H1 (cell line): ENCODE measurements around the gene ASS1. TPM values are rescaled to one million over a fixed set of nuclear protein-coding genes. Genes with fewer than 3 reads are reported as not detected.
A peak's percentile ranks its signal among the peaks of the same experiment; 100 is the strongest.

Experiments
- CTCF ChIA-PET: fragments of 300-600 bp; sonication (Branson Sonifier 250); formaldehyde crosslinking; loops from one replicate; lab custom pipeline; 2021; ENCODE audit not compliant: partially characterized antibody; lab: Charles Lee
- POLR2A ChIA-PET: fragments of 300-600 bp; sonication (Branson Sonifier 250); formaldehyde crosslinking; loops from one replicate; lab custom pipeline; 2021; ENCODE audit warnings: inconsistent platforms; ENCODE audit not compliant: partially characterized antibody; lab: Charles Lee
- DNase-seq, 2 experiments: peaks; one replicate each; pipeline versions ENCODE4 v3.0.0 to v3.0.0-alpha.2; 2010 to 2022; ENCODE audit warnings: low spot score in 2 of 2, low read depth in 1 of 2, mixed read lengths in 1 of 2
- FAIRE-seq: peaks from 2 replicates; lab custom pipeline; 2011; peaks lifted over from hg19 to GRCh38; lab: Jason Lieb, UNC
- H2AFZ ChIP-seq: 2 replicates; pipeline ENCODE4 v1.8.1; 2012; ENCODE audit warnings: low read length, inconsistent platforms
- H2AK5ac ChIP-seq: 2 replicates; pipeline ENCODE4 v1.6.1; 2013; ENCODE audit warnings: low read depth, low read length
- H2BK120ac ChIP-seq: replicated peaks from 2 replicates; pipeline ENCODE3; 2013; ENCODE audit warnings: low read depth, low read length, inconsistent platforms
- H2BK12ac ChIP-seq: 2 replicates; pipeline ENCODE4 v1.6.1; 2013; ENCODE audit warnings: low read depth, low read length
- H2BK15ac ChIP-seq: 2 replicates; pipeline ENCODE4 v1.6.1; 2013; ENCODE audit warnings: low read length
- H2BK20ac ChIP-seq: 2 replicates; pipeline ENCODE4 v1.6.1; 2013; ENCODE audit warnings: low read length
- H2BK5ac ChIP-seq: 2 replicates; pipeline ENCODE4 v1.6.1; 2013; ENCODE audit warnings: low read depth, low read length
- H3K14ac ChIP-seq: 2 replicates; pipeline ENCODE4 v1.6.1; 2013; ENCODE audit warnings: inconsistent platforms; ENCODE audit not compliant: insufficient read length
- H3K18ac ChIP-seq: 2 replicates; pipeline ENCODE4 v1.6.1; 2013; ENCODE audit warnings: low read length; ENCODE audit errors: extremely low read depth
- H3K23ac ChIP-seq: 2 replicates; pipeline ENCODE4 v1.6.1; 2013; ENCODE audit warnings: inconsistent platforms; ENCODE audit not compliant: insufficient read length
- H3K23me2 ChIP-seq: 2 replicates; pipeline ENCODE4 v1.6.1; 2013; ENCODE audit warnings: low read depth, low read length
- H3K27ac ChIP-seq: 2 replicates; pipeline ENCODE4 v1.6.1; 2011; ENCODE audit warnings: low read depth, low read length, inconsistent platforms
- H3K27me3 ChIP-seq, 4 experiments: replicated peaks in 1 of 4; 1 replicate in 1 of 4; 2 replicates in 3 of 4; pipeline versions ENCODE4 v1.6.1 to v1.8.1; 2011 to 2013; ENCODE audit warnings: low read length in 3 of 4, mild to moderate bottlenecking in 3 of 4, inconsistent platforms in 2 of 4, mixed read lengths in 2 of 4, moderate library complexity in 1 of 4; ENCODE audit not compliant: control insufficient read depth in 3 of 4, insufficient read depth in 3 of 4; ENCODE audit errors: extremely low read depth in 1 of 4
- H3K36me3 ChIP-seq, 4 experiments: 2 replicates each; pipeline versions ENCODE4 v1.6.1 to v1.8.1; 2011 to 2013; ENCODE audit warnings: mild to moderate bottlenecking in 4 of 4, low read length in 3 of 4, moderate library complexity in 2 of 4, control low read depth in 1 of 4, inconsistent platforms in 1 of 4; ENCODE audit not compliant: insufficient read depth in 4 of 4, control insufficient read depth in 2 of 4
- H3K4ac ChIP-seq: replicated peaks from 2 replicates; pipeline ENCODE3; 2013; ENCODE audit warnings: low read length, low read depth, mixed read lengths, inconsistent platforms; ENCODE audit not compliant: insufficient read length
- H3K4me1 ChIP-seq, 4 experiments: replicated peaks in 1 of 4; 1 replicate in 1 of 4; 2 replicates in 3 of 4; pipeline versions ENCODE4 v1.6.1 to v1.8.1; 2011 to 2013; ENCODE audit warnings: low read length in 3 of 4, inconsistent platforms in 2 of 4, mixed read lengths in 1 of 4; ENCODE audit not compliant: insufficient read depth in 4 of 4, control insufficient read depth in 3 of 4
- H3K4me2 ChIP-seq, 2 experiments: 2 replicates each; pipeline versions ENCODE4 v1.6.1 to v1.8.1; 2011 to 2013; ENCODE audit warnings: low read depth in 2 of 2, low read length in 2 of 2, control low read depth in 1 of 2, inconsistent platforms in 1 of 2, mild to moderate bottlenecking in 1 of 2; ENCODE audit not compliant: insufficient read depth in 1 of 2
- H3K4me3 ChIP-seq, 4 experiments: fragments of 200-600, 300-600 bp in 1 of 4; sonication (generic), shearing (Covaris generic), sonication (Bioruptor Twin) in 1 of 4; 2 replicates each; pipeline versions ENCODE4 v1.5.1 to v1.8.1; 2011 to 2016; ENCODE audit warnings: low read length in 4 of 4, low read depth in 3 of 4, control low read depth in 2 of 4, inconsistent platforms in 2 of 4, mild to moderate bottlenecking in 2 of 4, mixed read lengths in 1 of 4, moderate library complexity in 1 of 4; ENCODE audit not compliant: insufficient read depth in 2 of 4; ENCODE audit errors: extremely low read depth in 1 of 4
- H3K56ac ChIP-seq: replicated peaks from 2 replicates; pipeline ENCODE3; 2013; ENCODE audit warnings: low read depth, mild to moderate bottlenecking, mixed read lengths, low read length, inconsistent platforms; ENCODE audit not compliant: insufficient read length
- H3K79me1 ChIP-seq: 2 replicates; pipeline ENCODE4 v1.6.1; 2013; ENCODE audit warnings: low read depth, low read length, control low read depth
- H3K79me2 ChIP-seq, 2 experiments: 2 replicates each; pipeline versions ENCODE4 v1.6.1 to v1.8.1; 2012 to 2013; ENCODE audit warnings: low read length in 2 of 2, mild to moderate bottlenecking in 2 of 2, inconsistent platforms in 1 of 2; ENCODE audit not compliant: insufficient read depth in 2 of 2, control insufficient read depth in 1 of 2
- H3K9ac ChIP-seq, 4 experiments: replicated peaks in 1 of 4; 1 replicate in 1 of 4; 2 replicates in 3 of 4; pipeline versions ENCODE4 v1.6.1 to v1.8.1; 2011 to 2013; ENCODE audit warnings: low read depth in 3 of 4, low read length in 3 of 4, control low read depth in 2 of 4, mild to moderate bottlenecking in 2 of 4, moderate library complexity in 2 of 4, inconsistent platforms in 1 of 4; ENCODE audit errors: extremely low read depth in 1 of 4
- H3K9me3 ChIP-seq, 2 experiments: 2 replicates each; pipeline versions ENCODE4 v1.6.1 to v1.8.1; 2012 to 2013; ENCODE audit warnings: mild to moderate bottlenecking in 2 of 2, moderate library complexity in 2 of 2, control low read depth in 1 of 2, inconsistent platforms in 1 of 2, low read depth in 1 of 2, low read length in 1 of 2, mixed read lengths in 1 of 2; ENCODE audit not compliant: insufficient read depth in 2 of 2
- H4K20me1 ChIP-seq, 2 experiments: replicated peaks in 1 of 2; 2 replicates each; pipeline versions ENCODE3 to v1.8.1; 2011 to 2013; ENCODE audit warnings: inconsistent platforms in 2 of 2, low read length in 2 of 2, mild to moderate bottlenecking in 1 of 2; ENCODE audit not compliant: insufficient read depth in 2 of 2, control insufficient read depth in 1 of 2
- H4K5ac ChIP-seq: 2 replicates; pipeline ENCODE4 v1.6.1; 2013; ENCODE audit warnings: low read length, low read depth, mixed read lengths, inconsistent platforms; ENCODE audit not compliant: insufficient read length
- H4K8ac ChIP-seq: 2 replicates; pipeline ENCODE4 v1.8.0; 2013; ENCODE audit warnings: mild to moderate bottlenecking, moderate library complexity, low read length, inconsistent platforms; ENCODE audit not compliant: insufficient read depth; ENCODE audit errors: extremely low read depth
- H4K91ac ChIP-seq: replicated peaks from 2 replicates; pipeline ENCODE3; 2013; ENCODE audit warnings: low read length, mixed read lengths, inconsistent platforms; ENCODE audit not compliant: insufficient read length
- CHD2 ChIP-seq: IDR thresholded peaks from 2 replicates; pipeline ENCODE4 v1.6.1; 2012; ENCODE audit warnings: low read length, improper control_type of control experiment
- MAX ChIP-seq: IDR thresholded peaks from 2 replicates; pipeline ENCODE4 v1.6.1; 2012; ENCODE audit warnings: inconsistent platforms
- WGBS, 2 experiments: shearing (Covaris generic) in 1 of 2; methylation state at CpG; one replicate each; pipeline versions ENCODE4 v1.1.6 to v1.1.7; 2013 to 2015; ENCODE audit warnings: low lambda C conversion rate in 2 of 2, mixed read lengths in 2 of 2, inconsistent platforms in 1 of 2, low coverage in 1 of 2, missing lambda C conversion rate in 1 of 2; ENCODE audit not compliant: insufficient replicate concordance in 2 of 2, insufficient coverage in 1 of 2, insufficient read length in 1 of 2; ENCODE audit errors: extremely low coverage in 1 of 2, missing lambda C conversion rate in 1 of 2; 5-methylcytosine and 5-hydroxymethylcytosine counted together
- polyA plus RNA-seq, 7 experiments: library from polyadenylated mRNA; depleted of rRNA in 3 of 7; stranded (reverse) in 5 of 7; unstranded in 2 of 7; fragments of >200 nt in 5 of 7; fragments of 200-250 nt in 2 of 7; gene quantifications; 1 replicate in 5 of 7; 2 replicates in 1 of 7; 4 replicates in 1 of 7; pipeline versions ENCODE4 v1.2.1 to v1.2.3, GENCODE V29; 2011 to 2013; ENCODE audit warnings: missing spikeins in 2 of 7, mixed read lengths in 2 of 7
- total RNA-seq: library from RNA; stranded (reverse); fragmentation: NEBNext Ultra II Directional; extraction: Animal tissue kit (Norgen Biotek cat#: 25700); gene quantifications from 2 replicates; pipeline ENCODE4 v1.2.1, GENCODE V29; 2021
- TF ChIP-seq, protein P1 (sequence below): IDR thresholded peaks from 2 replicates; pipeline ENCODE4 v1.6.1; 2012; ENCODE audit warnings: inconsistent platforms

The ASS1 gene
- total and polyA plus RNA-seq, 2 of the 8 experiments (the other 6 are each of a cell fraction or from before 2014, with no cell fraction given) = 108 to 296 TPM

- Histone ChIP-seq H2BK15ac (peak overlapping the region; percentile 48; the same call in 1 of the 2 replicates), H3K56ac (no peak overlapping the region), H3K4me2 (no peak overlapping the region), H3K9me3 (no peaks in the 10 kb centered on the region), H4K91ac (no peak overlapping the region), H3K79me2 (no peaks in the 10 kb centered on the region), H2AFZ (peak overlapping the region; percentile 36), H3K79me1 (no peaks in the 10 kb centered on the region; the same call in 1 of the 2 replicates), H4K5ac (no peak overlapping the region), H3K36me3 (no peaks in the 10 kb centered on the region; a peak in 1 of 8 replicates), H3K4me1 (peaks cover 0 to 27% (median 11%) of the 10 kb centered on the region in 4 experiments; a peak in 6 of 7 replicates), H2BK20ac (no peak overlapping the region), H3K23ac (no peak overlapping the region), H2BK120ac (no peak overlapping the region), H4K8ac (peak overlapping the region; percentile 22; the same call in 1 of the 2 replicates), H3K4ac (no peak overlapping the region), H2BK12ac (peak overlapping the region; percentile 90; the same call in 1 of the 2 replicates), H2AK5ac (no peak overlapping the region), H3K14ac (no peak overlapping the region)
- DNase-seq = no peak
- CTCF ChIA-PET = interaction anchor here (0.6 to 2.6 kb wide), 10 partner anchors 11 to 147 kb away, joined by 3 to 8 read pairs (median 4); no protein-coding TSS in a partner anchor
- no peak for FAIRE-seq
- POLR2A ChIA-PET = interaction anchor here (0.9 to 1.6 kb wide), 6 partner anchors 15 to 93 kb away, joined by 3 to 5 read pairs (median 4); no protein-coding TSS in a partner anchor
- 68% methylated on average over 25 of the region's 25 CpGs; no CpG with 5 or more reads in 1 of the 2 experiments for WGBS, 2 experiments
- TF ChIP-seq, protein P1, sequence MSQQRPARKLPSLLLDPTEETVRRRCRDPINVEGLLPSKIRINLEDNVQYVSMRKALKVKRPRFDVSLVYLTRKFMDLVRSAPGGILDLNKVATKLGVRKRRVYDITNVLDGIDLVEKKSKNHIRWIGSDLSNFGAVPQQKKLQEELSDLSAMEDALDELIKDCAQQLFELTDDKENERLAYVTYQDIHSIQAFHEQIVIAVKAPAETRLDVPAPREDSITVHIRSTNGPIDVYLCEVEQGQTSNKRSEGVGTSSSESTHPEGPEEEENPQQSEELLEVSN = peak; percentile 86
- TF ChIP-seq CHD2 = no peak
- peak; percentile 44; the same call in 1 of the 2 replicates for TF ChIP-seq MAX
- TF ChIP-seq, all 59 proteins: peak for 2
- H3K18ac ChIP-seq = peak overlapping the region; percentile 38; the same call in 1 of the 2 replicates
- no peak overlapping the region for H3K27ac ChIP-seq
- peaks cover 0 to 22% (median 13%) of the 10 kb centered on the region in 4 experiments; a peak in 4 of 7 replicates for H3K27me3 ChIP-seq
- H2BK5ac ChIP-seq = peak overlapping the region; percentile 49; the same call in 1 of the 2 replicates
- no peak overlapping the region for H3K4me3 ChIP-seq
- H3K9ac ChIP-seq = no peak overlapping the region
- H3K23me2 ChIP-seq = 0 out of 2 replicates have a peak, but pooled peaks cover 3% of the 10 kb centered on the region
- H4K20me1 ChIP-seq = no peaks in the 10 kb centered on the region
Measured at GRCh38 chr9:130537346-130538050, 92.7 kb downstream of the ASS1 start.
